Liver (tissue), 9 donors: ENCODE data around the gene FBXL15. TPM values are rescaled to one million over a fixed set of nuclear protein-coding genes. Genes with fewer than 3 reads are reported as not detected.

Experiments
- DNase-seq: peaks from one replicate; pipeline ENCODE4 v3.0.0-alpha.2; 2017; ENCODE audit warnings: low spot score
- H3K27ac ChIP-seq, 2 donors: one replicate each; pipeline ENCODE4 v1.7.0; 2013; ENCODE audit warnings: inconsistent platforms in 2 of 2, low read length in 2 of 2, control low read depth in 1 of 2, low read depth in 1 of 2, mild to moderate bottlenecking in 1 of 2
- H3K27me3 ChIP-seq, 4 donors: one replicate each; pipeline versions ENCODE4 v1.6.1 to v1.7.0; 2013; ENCODE audit warnings: low read length in 3 of 4, inconsistent platforms in 1 of 4, mild to moderate bottlenecking in 1 of 4, moderate library complexity in 1 of 4; ENCODE audit not compliant: control insufficient read depth in 4 of 4, insufficient read depth in 4 of 4
- H3K36me3 ChIP-seq, 4 donors: one replicate each; pipeline versions ENCODE4 v1.6.1 to v1.7.0; 2013; ENCODE audit warnings: low read length in 3 of 4, mild to moderate bottlenecking in 3 of 4, low read depth in 1 of 4, moderate library complexity in 1 of 4; ENCODE audit not compliant: control insufficient read depth in 4 of 4, insufficient read depth in 3 of 4
- H3K4me1 ChIP-seq, 4 donors: one replicate each; pipeline versions ENCODE4 v1.6.1 to v1.7.0; 2013; ENCODE audit warnings: low read length in 3 of 4, mild to moderate bottlenecking in 3 of 4, moderate library complexity in 1 of 4; ENCODE audit not compliant: control insufficient read depth in 4 of 4, insufficient read depth in 4 of 4
- H3K4me3 ChIP-seq, 3 donors: one replicate each; pipeline versions ENCODE4 v1.6.1 to v1.7.0; 2013; ENCODE audit warnings: low read length in 3 of 3, control low read depth in 1 of 3, low read depth in 1 of 3, mild to moderate bottlenecking in 1 of 3
- H3K9ac ChIP-seq, 2 donors: one replicate each; pipeline ENCODE4 v1.7.0; 2013; ENCODE audit warnings: low read length in 2 of 2, mild to moderate bottlenecking in 2 of 2, moderate library complexity in 2 of 2, control low read depth in 1 of 2, low read depth in 1 of 2
- H3K9me3 ChIP-seq, 4 donors: one replicate each; pipeline versions ENCODE4 v1.6.1 to v1.7.0; 2013; ENCODE audit warnings: low read length in 3 of 4; ENCODE audit not compliant: control insufficient read depth in 4 of 4
- CTCF ChIP-seq: fragments of 150-350 bp; IDR thresholded peaks from 2 replicates; pipeline ENCODE4 v1.5.1; 2017; ENCODE audit warnings: improper control_type of control experiment, low read depth, low read length; ENCODE audit not compliant: missing input control
- EGR1 ChIP-seq, 2 donors: IDR thresholded peaks; 2 replicates each; pipeline ENCODE4 v1.6.1; 2016 to 2018; ENCODE audit warnings: antibody characterized with exemption in 2 of 2, low read depth in 2 of 2
- FOXA1 ChIP-seq: IDR thresholded peaks from 2 replicates; pipeline ENCODE4 v1.6.1; 2016; ENCODE audit warnings: antibody characterized with exemption
- FOXA2 ChIP-seq: IDR thresholded peaks from 2 replicates; pipeline ENCODE4 v1.6.1; 2016; ENCODE audit warnings: antibody characterized with exemption
- GABPA ChIP-seq, 2 donors: IDR thresholded peaks in 1 of 2; conservative IDR thresholded peaks in 1 of 2; 2 replicates each; pipeline ENCODE4 v1.6.1; 2016; ENCODE audit warnings: antibody characterized with exemption in 2 of 2, mild to moderate bottlenecking in 1 of 2, moderate library complexity in 1 of 2
- HNF4A ChIP-seq, 2 donors: conservative IDR thresholded peaks; 2 replicates each; pipeline ENCODE4 v1.6.1; 2016; ENCODE audit warnings: antibody characterized with exemption in 2 of 2, mild to moderate bottlenecking in 2 of 2
- HNF4G ChIP-seq: IDR thresholded peaks from 2 replicates; pipeline ENCODE4 v1.6.1; 2016; ENCODE audit warnings: antibody characterized with exemption
- JUND ChIP-seq, 2 donors: IDR thresholded peaks; 2 replicates each; pipeline ENCODE4 v1.6.1; 2016; ENCODE audit warnings: antibody characterized with exemption in 2 of 2
- NR2F2 ChIP-seq: IDR thresholded peaks from 2 replicates; pipeline ENCODE4 v1.6.1; 2016; ENCODE audit warnings: antibody characterized with exemption
- RAD21 ChIP-seq, 2 donors: IDR thresholded peaks; 2 replicates each; pipeline ENCODE4 v1.6.1; 2016; ENCODE audit warnings: antibody characterized with exemption in 2 of 2, mild to moderate bottlenecking in 2 of 2
- REST ChIP-seq: IDR thresholded peaks from 2 replicates; pipeline ENCODE4 v1.6.1; 2016; ENCODE audit warnings: antibody characterized with exemption, mild to moderate bottlenecking
- RXRA ChIP-seq, 2 donors: IDR thresholded peaks; 2 replicates each; pipeline ENCODE4 v1.6.1; 2017 to 2018; ENCODE audit warnings: antibody characterized with exemption in 2 of 2, mild to moderate bottlenecking in 1 of 2
- SP1 ChIP-seq: IDR thresholded peaks from 2 replicates; pipeline ENCODE4 v1.6.1; 2018; ENCODE audit warnings: antibody characterized with exemption, mild to moderate bottlenecking
- TAF1 ChIP-seq: conservative IDR thresholded peaks from 2 replicates; pipeline ENCODE4 v1.6.1; 2016; ENCODE audit warnings: antibody characterized with exemption, mild to moderate bottlenecking
- YY1 ChIP-seq: IDR thresholded peaks from 2 replicates; pipeline ENCODE4 v1.6.1; 2016; ENCODE audit warnings: antibody characterized with exemption, mild to moderate bottlenecking
- WGBS: extraction: QIAGEN DNeasy Blood & Tissue Kit; methylation state at CpG from one replicate; pipeline ENCODE4 v1.1.7; 2013; 5-methylcytosine and 5-hydroxymethylcytosine counted together
- polyA plus RNA-seq, 2 donors: library from polyadenylated mRNA; stranded (reverse) in 1 of 2; unstranded in 1 of 2; fragments of 200-250 nt in 1 of 2; fragments of >200 nt in 1 of 2; fragmentation: Nextera tagmentation in 1 of 2; extraction: Ambion mirVana in 1 of 2; gene quantifications; one replicate each; pipeline versions ENCODE4 v1.2.1 to v1.2.3, GENCODE V29; 2013 to 2015
- total RNA-seq, 2 donors: library from RNA; depleted of rRNA; stranded (reverse); fragments of >200 nt; gene quantifications; one replicate each; pipeline ENCODE4 v1.2.3, GENCODE V29; 2014
- TF ChIP-seq, protein P1 (sequence below): IDR thresholded peaks from 2 replicates; pipeline ENCODE4 v1.6.1; 2016; ENCODE audit warnings: antibody characterized with exemption
- TF ChIP-seq, protein P2 (sequence below): IDR thresholded peaks from 2 replicates; pipeline ENCODE4 v1.6.1; 2016; ENCODE audit warnings: antibody characterized with exemption
- TF ChIP-seq, protein P3 (sequence below): IDR thresholded peaks from 2 replicates; pipeline ENCODE4 v1.6.1; 2016; ENCODE audit warnings: antibody characterized with exemption
- donor health status: healthy.
- donor health status: healthy.
- donor health status: healthy.
- donor health status: healthy.
- donor health status: healthy.

Gene FBXL15
- total and polyA plus RNA-seq, 4 donors = 4.4 to 14.4 (median 10.0) TPM

- Histone ChIP-seq H3K4me1 (peaks cover 2 to 8% (median 5%) of the 10 kb centered on the region in 4 donors), H3K9me3 (no peaks in the 10 kb centered on the region), H3K36me3 (peaks cover 0 to 7% (median under 1%) of the 10 kb centered on the region in 4 donors), H3K4me3 (no peak overlapping the region), H3K27ac (no peak overlapping the region), H3K27me3 (peaks cover 0 to 18% (median 4%) of the 10 kb centered on the region in 4 donors), H3K9ac (no peak overlapping the region)
- 95% methylated on average over 2 of the region's 2 CpGs for WGBS
- TF ChIP-seq REST (no peak), RXRA (IDR thresholded peaks at IDR 0.05) (no peak), EGR1 (IDR thresholded peaks at IDR 0.05; ENCODE audit: low read depth in 2 of 2) (no peak), FOXA2 (no peak), HNF4A (conservative IDR thresholded peaks at IDR 0.05) (no peak), RAD21 (IDR thresholded peaks at IDR 0.05) (no peak), SP1 (no peak), FOXA1 (no peak), JUND (IDR thresholded peaks at IDR 0.05) (no peak), GABPA (IDR thresholded peaks at IDR 0.05 in 1 of 2, conservative IDR thresholded peaks at IDR 0.05 in 1 of 2) (no peak), CTCF (no peak), NR2F2 (no peak), HNF4G (no peak), YY1 (no peak), TAF1 (no peak)
- TF ChIP-seq, protein P1, sequence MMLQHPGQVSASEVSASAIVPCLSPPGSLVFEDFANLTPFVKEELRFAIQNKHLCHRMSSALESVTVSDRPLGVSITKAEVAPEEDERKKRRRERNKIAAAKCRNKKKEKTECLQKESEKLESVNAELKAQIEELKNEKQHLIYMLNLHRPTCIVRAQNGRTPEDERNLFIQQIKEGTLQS = no peak
- TF ChIP-seq, protein P2, sequence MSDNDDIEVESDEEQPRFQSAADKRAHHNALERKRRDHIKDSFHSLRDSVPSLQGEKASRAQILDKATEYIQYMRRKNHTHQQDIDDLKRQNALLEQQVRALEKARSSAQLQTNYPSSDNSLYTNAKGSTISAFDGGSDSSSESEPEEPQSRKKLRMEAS = no peak
- TF ChIP-seq, protein P3, sequence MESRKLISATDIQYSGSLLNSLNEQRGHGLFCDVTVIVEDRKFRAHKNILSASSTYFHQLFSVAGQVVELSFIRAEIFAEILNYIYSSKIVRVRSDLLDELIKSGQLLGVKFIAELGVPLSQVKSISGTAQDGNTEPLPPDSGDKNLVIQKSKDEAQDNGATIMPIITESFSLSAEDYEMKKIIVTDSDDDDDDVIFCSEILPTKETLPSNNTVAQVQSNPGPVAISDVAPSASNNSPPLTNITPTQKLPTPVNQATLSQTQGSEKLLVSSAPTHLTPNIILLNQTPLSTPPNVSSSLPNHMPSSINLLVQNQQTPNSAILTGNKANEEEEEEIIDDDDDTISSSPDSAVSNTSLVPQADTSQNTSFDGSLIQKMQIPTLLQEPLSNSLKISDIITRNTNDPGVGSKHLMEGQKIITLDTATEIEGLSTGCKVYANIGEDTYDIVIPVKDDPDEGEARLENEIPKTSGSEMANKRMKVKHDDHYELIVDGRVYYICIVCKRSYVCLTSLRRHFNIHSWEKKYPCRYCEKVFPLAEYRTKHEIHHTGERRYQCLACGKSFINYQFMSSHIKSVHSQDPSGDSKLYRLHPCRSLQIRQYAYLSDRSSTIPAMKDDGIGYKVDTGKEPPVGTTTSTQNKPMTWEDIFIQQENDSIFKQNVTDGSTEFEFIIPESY = no peak
- no peak for DNase-seq
Measured at GRCh38 chr10:102406815-102407214, 13.8 kb upstream of the FBXL15 start.
